Measurements from ENCODE around the gene CASKIN1.

- no peak for TF ChIP-seq EZH2 (IDR thresholded peaks at IDR 0.05; ENCODE audit: low read depth, low read length, severe bottlenecking)
- TF ChIP-seq POLR2A (IDR thresholded peaks at IDR 0.05; ENCODE audit: control extremely low read depth in 1 of 2, low read depth in 2 of 2, low read length in 2 of 2) = no peak
- TF ChIP-seq CTCF (IDR thresholded peaks at IDR 0.05; ENCODE audit: control extremely low read depth in 1 of 3, insufficient read depth in 1 of 3, low read depth in 1 of 3, low read length in 3 of 3) = no peak
- TF ChIP-seq RFX5 (IDR thresholded peaks at IDR 0.05; ENCODE audit: borderline replicate concordance, low read depth, low read length) = no peak
- no peak for TF ChIP-seq YY1 (IDR thresholded peaks at IDR 0.05; ENCODE audit: low read depth, low read length)
- TF ChIP-seq TAF7 (optimal IDR thresholded peaks at IDR 0.05; ENCODE audit: borderline replicate concordance, low read depth, low read length) = no peak
- no peak for TF ChIP-seq ATF3 (IDR thresholded peaks at IDR 0.05; ENCODE audit: insufficient read depth, low read depth, low read length)
- TF ChIP-seq POLR2AphosphoS5 (IDR thresholded peaks at IDR 0.05; ENCODE audit: low read depth, low read length) = no peak
- no peak for TF ChIP-seq USF2 (IDR thresholded peaks at IDR 0.05; ENCODE audit: low read length)
- no peak for TF ChIP-seq EP300 (IDR thresholded peaks at IDR 0.05; ENCODE audit: borderline replicate concordance in 1 of 2, low read depth in 2 of 2, low read length in 2 of 2)
- TF ChIP-seq ATF2 (IDR thresholded peaks at IDR 0.05; ENCODE audit: low read length) = no peak
- TF ChIP-seq BACH1 (IDR thresholded peaks at IDR 0.05; ENCODE audit: low read length) = no peak
- TF ChIP-seq JUND (IDR thresholded peaks at IDR 0.05; ENCODE audit: low read length) = no peak
- no peak for TF ChIP-seq PHF8 (conservative IDR thresholded peaks at IDR 0.05; ENCODE audit: low read depth, low read length)
These were observed 37.1 kb downstream of the CASKIN1 start for GRCh38 chr16:2159175-2159838.

Measured in H1 (cell line).